NCI-H526 treated with DMSO at 0.1 percent for 48 hours (cell line): ENCODE results near the gene KIF5B.
"Not testable (repeated sequence)": the region's sequence is repeated elsewhere in the genome, so short reads cannot be mapped to it uniquely, and the experiment has no call there.

Experiments
- DNase-seq: peaks from one replicate; lab custom pipeline; 2025; lab: John Stamatoyannopoulos, UW

KIF5B gene

GRCh38 chr10:32056136-32057035 lies at the start of gene KIF5B:
Gene KIF5B, minus strand, starts transcription at chr10:32056425. Its CDS starts 452 bp downstream, at chr10:32055973.
- DNase-seq: peak; percentile 64

GRCh38 chr10:32105782-32106382 lies 49.7 kb upstream of the KIF5B start:
- peak; percentile 5 for DNase-seq

GRCh38 chr10:32104622-32105509 lies 48.6 kb upstream of the KIF5B start:
- no peak for DNase-seq

GRCh38 chr10:32104181-32104580 lies 48.0 kb upstream of the KIF5B start:
- DNase-seq: no peak

GRCh38 chr10:32103721-32104120 lies 47.5 kb upstream of the KIF5B start:
- DNase-seq: no peak

GRCh38 chr10:32098566-32099259 lies 42.5 kb upstream of the KIF5B start:
- DNase-seq: not testable (repeated sequence)

- no peak for DNase-seq
Observed at GRCh38 chr10:32095116-32095733, 39.0 kb upstream of the KIF5B start.

- DNase-seq: no peak
Observed at GRCh38 chr10:32093650-32094049, 37.4 kb upstream of the KIF5B start.

- DNase-seq: no peak
Observed at GRCh38 chr10:32091046-32091445, 34.8 kb upstream of the KIF5B start.

GRCh38 chr10:32084185-32084851 lies 28.1 kb upstream of the KIF5B start:
- DNase-seq: no peak

GRCh38 chr10:32077896-32078485 lies 21.8 kb upstream of the KIF5B start:
- no peak for DNase-seq

GRCh38 chr10:32073659-32074058 lies 17.4 kb upstream of the KIF5B start:
- DNase-seq: no peak

- DNase-seq: no peak
Observed at GRCh38 chr10:32073128-32073527, 16.9 kb upstream of the KIF5B start.

GRCh38 chr10:32072025-32072800 lies 16.0 kb upstream of the KIF5B start:
- DNase-seq: no peak

GRCh38 chr10:32070645-32071044 lies 14.4 kb upstream of the KIF5B start:
- no peak for DNase-seq

GRCh38 chr10:32068569-32068968 lies 12.3 kb upstream of the KIF5B start:
- DNase-seq: no peak

GRCh38 chr10:32067931-32068330 lies 11.7 kb upstream of the KIF5B start:
- DNase-seq: not testable (repeated sequence)

- DNase-seq: no peak
Observed at GRCh38 chr10:32065856-32066255, 9.6 kb upstream of the KIF5B start.

GRCh38 chr10:32061440-32061839 lies 5.2 kb upstream of the KIF5B start:
- no peak for DNase-seq

GRCh38 chr10:32060347-32060746 lies 4.1 kb upstream of the KIF5B start:
- no peak for DNase-seq
